ENCODE measurements around the gene GAGE10. TPM values are rescaled to one million over a fixed set of nuclear protein-coding genes. Genes with fewer than 3 reads are reported as not detected.
"Not testable (repeated sequence)": the region's sequence is repeated elsewhere in the genome, so short reads cannot be mapped to it uniquely, and the experiment has no call there.

Gene GAGE10
- total and polyA plus RNA-seq, 5 donors from 2014 or later = not detected

DNA sequence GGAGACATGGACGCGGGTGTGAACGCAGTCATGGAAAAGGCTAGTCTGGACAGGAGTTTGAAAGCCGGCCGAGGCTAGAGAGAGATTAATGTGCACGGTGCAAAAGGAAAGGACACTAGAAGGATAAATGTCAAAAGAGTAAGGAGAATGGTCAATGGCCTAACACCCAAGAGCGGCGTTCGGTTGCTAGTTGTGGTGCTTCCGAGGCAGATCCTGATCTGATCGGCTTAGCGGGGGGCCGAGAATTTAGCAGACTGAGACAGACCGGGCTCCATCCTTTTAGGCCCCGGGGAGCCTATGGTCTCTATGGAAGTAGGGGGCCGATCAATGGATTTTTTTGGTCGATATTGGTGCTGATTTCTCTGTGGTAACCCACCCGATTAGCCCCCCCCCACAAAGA is 6.9 kb downstream of the GAGE10 start:
- Mint-ChIP-seq H3K27me3 (no peaks in the 10 kb centered on the region), H3K4me1 (peaks cover 10 to 29% (median 16%) of the 10 kb centered on the region in 4 donors), H3K27ac (peak overlapping the region in 2 of 3 donors; percentile 97 to 100), H3K9me3 (no peaks in the 10 kb centered on the region), H3K36me3 (no peaks in the 10 kb centered on the region), H3K4me3 (peak overlapping the region in 1 of 4 donors; percentile 5)
- no peaks in the 10 kb centered on the region for H3K27me3 ChIP-seq (ENCODE audit: control insufficient read depth, insufficient read depth, low read length)
- peaks cover 9% of the 10 kb centered on the region for H3K4me1 ChIP-seq (ENCODE audit: control insufficient read depth, insufficient read depth, low read length, poor library complexity, severe bottlenecking)
- no peak overlapping the region for H3K4me3 ChIP-seq (ENCODE audit: low read depth, low read length)
- no peaks in the 10 kb centered on the region for H3K36me3 ChIP-seq (ENCODE audit: control insufficient read depth, insufficient read depth, low read length)
- H3K9me3 ChIP-seq (ENCODE audit: control insufficient read depth in 2 of 2, low read length in 2 of 2) = no peaks in the 10 kb centered on the region
- no peak overlapping the region for H3K27ac ChIP-seq (ENCODE audit: insufficient read depth, low read length, poor library complexity, severe bottlenecking)
- ATAC-seq (ENCODE audit: low read depth in 2 of 2) (no peak), DNase-seq (no peak)

DNA sequence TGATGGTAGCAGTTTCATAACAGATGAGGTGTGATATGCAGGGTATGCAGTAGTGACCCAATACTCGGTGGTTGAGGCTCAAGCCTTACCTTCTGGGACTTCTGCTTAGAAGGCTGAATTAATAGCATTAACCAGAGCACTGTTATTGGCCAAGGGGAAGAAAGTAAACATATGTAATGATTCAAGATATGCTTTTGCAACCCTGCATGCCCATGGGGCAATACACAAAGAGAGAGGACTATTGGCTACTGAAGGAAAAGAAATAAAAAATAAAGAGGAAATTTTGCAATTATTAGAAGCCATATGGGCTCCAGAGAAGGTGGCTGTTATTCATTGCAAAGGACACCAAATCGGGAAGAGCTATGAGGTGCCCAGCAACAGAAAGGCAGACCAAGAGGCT is 8.7 kb downstream of the GAGE10 start:
- Histone ChIP-seq H3K27ac (ENCODE audit: insufficient read depth, low read length, poor library complexity, severe bottlenecking) (no peak overlapping the region), H3K36me3 (ENCODE audit: control insufficient read depth, insufficient read depth, low read length) (no peaks in the 10 kb centered on the region), H3K4me1 (ENCODE audit: control insufficient read depth, insufficient read depth, low read length, poor library complexity, severe bottlenecking) (peaks cover 9% of the 10 kb centered on the region), H3K27me3 (ENCODE audit: control insufficient read depth, insufficient read depth, low read length) (no peaks in the 10 kb centered on the region), H3K4me3 (ENCODE audit: low read depth, low read length) (no peak overlapping the region), H3K9me3 (ENCODE audit: control insufficient read depth in 2 of 2, low read length in 2 of 2) (no peaks in the 10 kb centered on the region)
- ATAC-seq (ENCODE audit: low read depth in 2 of 2) = no peak
- Mint-ChIP-seq H3K4me1 (peaks cover 10 to 29% (median 18%) of the 10 kb centered on the region in 4 donors), H3K4me3 (no peak overlapping the region), H3K9me3 (peaks cover 0 to 1% (median 0%) of the 10 kb centered on the region in 7 donors), H3K27me3 (no peaks in the 10 kb centered on the region), H3K27ac (no peak overlapping the region), H3K36me3 (no peaks in the 10 kb centered on the region)
- no peak for DNase-seq

DNA sequence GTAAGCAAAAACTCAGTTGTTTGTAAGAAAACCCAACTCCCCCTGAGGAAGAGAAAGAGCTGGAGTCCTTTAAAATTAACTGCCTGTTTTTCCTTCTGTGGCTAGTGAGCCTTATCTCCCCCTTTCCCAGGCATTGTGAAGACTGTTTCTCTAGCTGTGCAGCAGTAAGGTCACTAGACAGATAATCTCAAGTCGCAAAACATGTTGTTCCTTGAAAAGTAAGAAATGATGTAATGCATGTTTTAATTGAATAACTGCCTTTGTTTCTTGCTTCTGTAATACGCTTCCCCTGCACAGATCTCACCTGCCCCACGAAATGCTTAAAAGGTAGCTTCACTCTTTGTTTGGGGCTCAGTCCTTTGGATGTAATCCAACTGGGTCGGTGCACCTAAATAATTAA is 12.6 kb downstream of the GAGE10 start:
- H3K36me3 Mint-ChIP-seq = no peaks in the 10 kb centered on the region
- no peak overlapping the region for H3K27ac ChIP-seq (ENCODE audit: insufficient read depth, low read length, poor library complexity, severe bottlenecking)

DNA sequence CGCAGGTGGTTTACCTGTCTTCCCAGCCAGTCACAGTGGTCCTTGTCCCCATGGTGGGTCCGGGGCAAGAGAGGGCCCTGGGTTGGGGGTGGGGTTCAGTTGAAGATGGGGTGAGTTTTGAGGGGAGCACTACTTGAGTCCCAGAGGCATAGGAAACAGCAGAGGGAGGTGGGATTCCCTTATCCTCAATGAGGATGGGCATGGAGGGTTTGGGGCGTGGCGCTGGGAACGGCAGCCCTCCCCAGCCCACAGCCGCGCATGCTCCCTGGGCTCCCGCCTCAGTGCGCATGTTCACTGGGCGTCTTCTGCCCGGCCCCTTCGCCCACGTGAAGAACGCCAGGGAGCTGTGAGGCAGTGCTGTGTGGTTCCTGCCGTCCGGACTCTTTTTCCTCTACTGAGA is 18.3 kb downstream of the GAGE10 start, which contains the start of gene GAGE12J:
TSS of gene GAGE12J (plus strand) at position 301 of the 400 bp plus-strand sequence. CDS start 1,157 bp downstream, outside the sequence.
- not testable (repeated sequence) for ATAC-seq (ENCODE audit: low read depth in 2 of 2); DNase-seq; H3K9me3 ChIP-seq (ENCODE audit: control insufficient read depth in 2 of 2, low read length in 2 of 2); H3K36me3 Mint-ChIP-seq; H3K27me3 Mint-ChIP-seq; H3K4me1 Mint-ChIP-seq; H3K4me1 ChIP-seq (ENCODE audit: control insufficient read depth, insufficient read depth, low read length, poor library complexity, severe bottlenecking); H3K9me3 Mint-ChIP-seq; H3K36me3 ChIP-seq (ENCODE audit: control insufficient read depth, insufficient read depth, low read length); H3K27me3 ChIP-seq (ENCODE audit: control insufficient read depth, insufficient read depth, low read length); H3K27ac Mint-ChIP-seq; H3K4me3 Mint-ChIP-seq; H3K4me3 ChIP-seq (ENCODE audit: low read depth, low read length); H3K27ac ChIP-seq (ENCODE audit: insufficient read depth, low read length, poor library complexity, severe bottlenecking)

More for the DNA sequence above, 12.6 kb downstream of the GAGE10 start:
- Mint-ChIP-seq H3K4me3 (no peak overlapping the region), H3K9me3 (peaks cover 0 to 1% (median 0%) of the 10 kb centered on the region in 7 donors), H3K27me3 (no peaks in the 10 kb centered on the region), H3K27ac (no peak overlapping the region), H3K4me1 (peaks cover 0 to 4% (median 0%) of the 10 kb centered on the region in 4 donors)
- no peaks in the 10 kb centered on the region for H3K4me1 ChIP-seq (ENCODE audit: control insufficient read depth, insufficient read depth, low read length, poor library complexity, severe bottlenecking)
- no peak for ATAC-seq (ENCODE audit: low read depth in 2 of 2)
- H3K9me3 ChIP-seq (ENCODE audit: control insufficient read depth in 2 of 2, low read length in 2 of 2) = no peaks in the 10 kb centered on the region
- no peaks in the 10 kb centered on the region for H3K27me3 ChIP-seq (ENCODE audit: control insufficient read depth, insufficient read depth, low read length)
- no peak overlapping the region for H3K4me3 ChIP-seq (ENCODE audit: low read depth, low read length)
- DNase-seq = no peak
- H3K36me3 ChIP-seq (ENCODE audit: control insufficient read depth, insufficient read depth, low read length) = no peaks in the 10 kb centered on the region

DNA sequence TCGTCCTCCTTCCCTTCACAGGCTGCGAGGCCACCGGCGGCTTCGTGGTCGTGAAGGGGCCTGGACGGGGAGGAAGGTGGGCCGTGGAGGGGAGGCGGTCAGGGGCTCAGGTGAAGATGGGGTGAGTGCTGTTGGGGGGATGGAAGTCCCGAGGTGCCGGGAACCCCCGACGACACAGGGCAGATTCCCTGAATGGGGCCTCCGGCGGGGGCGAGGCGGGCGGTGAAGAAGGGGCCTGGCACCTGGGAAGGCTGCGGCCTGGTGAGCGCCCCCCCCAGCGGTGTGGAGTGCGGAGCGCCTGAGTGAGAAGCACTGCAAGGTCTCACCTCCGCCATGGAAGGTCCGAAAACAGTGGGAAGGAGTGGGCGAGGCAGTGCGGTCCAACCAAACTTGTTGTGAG is 18.8 kb downstream of the GAGE10 start:
- H3K36me3 ChIP-seq (ENCODE audit: control insufficient read depth, insufficient read depth, low read length); H3K4me3 ChIP-seq (ENCODE audit: low read depth, low read length); H3K9me3 ChIP-seq (ENCODE audit: control insufficient read depth in 2 of 2, low read length in 2 of 2); H3K4me3 Mint-ChIP-seq; H3K27ac Mint-ChIP-seq; ATAC-seq (ENCODE audit: low read depth in 2 of 2); H3K36me3 Mint-ChIP-seq; H3K4me1 ChIP-seq (ENCODE audit: control insufficient read depth, insufficient read depth, low read length, poor library complexity, severe bottlenecking); H3K4me1 Mint-ChIP-seq; DNase-seq; H3K27ac ChIP-seq (ENCODE audit: insufficient read depth, low read length, poor library complexity, severe bottlenecking); H3K27me3 ChIP-seq (ENCODE audit: control insufficient read depth, insufficient read depth, low read length); H3K9me3 Mint-ChIP-seq; H3K27me3 Mint-ChIP-seq: not testable (repeated sequence)

DNA sequence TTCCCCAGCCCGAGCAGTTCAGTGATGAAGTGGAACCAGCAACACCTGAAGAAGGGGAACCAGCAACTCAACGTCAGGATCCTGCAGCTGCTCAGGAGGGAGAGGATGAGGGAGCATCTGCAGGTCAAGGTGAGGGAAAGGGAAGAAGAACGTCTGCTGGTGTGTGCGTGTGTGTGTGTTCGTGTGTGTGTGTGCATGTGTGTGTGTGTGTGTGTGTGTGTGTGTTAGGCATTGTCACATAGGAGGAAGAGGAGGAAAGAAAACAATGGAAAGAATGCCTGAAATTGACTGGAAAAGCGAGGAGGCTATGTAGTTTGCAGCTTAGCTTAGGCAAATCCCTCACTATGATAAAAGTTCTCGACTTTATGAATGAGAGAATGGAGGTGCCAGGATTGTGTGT is 20.3 kb downstream of the GAGE10 start:
- not testable (repeated sequence) for H3K4me1 Mint-ChIP-seq; H3K4me3 Mint-ChIP-seq; H3K27ac ChIP-seq (ENCODE audit: insufficient read depth, low read length, poor library complexity, severe bottlenecking); ATAC-seq (ENCODE audit: low read depth in 2 of 2); H3K27me3 Mint-ChIP-seq; H3K4me1 ChIP-seq (ENCODE audit: control insufficient read depth, insufficient read depth, low read length, poor library complexity, severe bottlenecking); DNase-seq; H3K27me3 ChIP-seq (ENCODE audit: control insufficient read depth, insufficient read depth, low read length); H3K36me3 ChIP-seq (ENCODE audit: control insufficient read depth, insufficient read depth, low read length); H3K36me3 Mint-ChIP-seq; H3K4me3 ChIP-seq (ENCODE audit: low read depth, low read length); H3K27ac Mint-ChIP-seq; H3K9me3 ChIP-seq (ENCODE audit: control insufficient read depth in 2 of 2, low read length in 2 of 2); H3K9me3 Mint-ChIP-seq

DNA sequence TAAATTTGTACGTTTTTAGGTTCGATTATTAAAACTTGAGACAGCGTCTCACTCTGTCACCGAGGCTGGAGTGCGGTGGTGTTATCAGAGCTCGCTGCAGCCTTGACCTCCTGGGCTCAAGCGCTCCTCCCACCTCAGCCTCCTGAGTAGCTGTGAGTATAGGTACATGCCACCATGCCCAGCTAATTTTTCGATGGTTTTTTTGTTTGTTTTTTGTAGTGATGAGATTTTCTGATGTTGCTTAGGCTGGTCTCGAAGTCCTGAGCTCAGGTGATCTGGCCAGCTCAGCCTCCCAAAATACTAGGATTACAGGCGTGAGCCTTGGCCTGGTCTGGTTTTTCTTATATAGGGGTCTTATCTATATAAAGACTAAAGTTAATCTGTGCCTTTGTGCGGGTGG is 27.0 kb downstream of the GAGE10 start:
- not testable (repeated sequence) for DNase-seq; H3K27ac Mint-ChIP-seq; H3K4me1 ChIP-seq (ENCODE audit: control insufficient read depth, insufficient read depth, low read length, poor library complexity, severe bottlenecking); H3K9me3 Mint-ChIP-seq; H3K4me1 Mint-ChIP-seq; H3K9me3 ChIP-seq (ENCODE audit: control insufficient read depth in 2 of 2, low read length in 2 of 2); H3K36me3 ChIP-seq (ENCODE audit: control insufficient read depth, insufficient read depth, low read length); H3K27me3 Mint-ChIP-seq; H3K4me3 Mint-ChIP-seq; H3K4me3 ChIP-seq (ENCODE audit: low read depth, low read length); ATAC-seq (ENCODE audit: low read depth in 2 of 2); H3K27ac ChIP-seq (ENCODE audit: insufficient read depth, low read length, poor library complexity, severe bottlenecking); H3K27me3 ChIP-seq (ENCODE audit: control insufficient read depth, insufficient read depth, low read length); H3K36me3 Mint-ChIP-seq

DNA sequence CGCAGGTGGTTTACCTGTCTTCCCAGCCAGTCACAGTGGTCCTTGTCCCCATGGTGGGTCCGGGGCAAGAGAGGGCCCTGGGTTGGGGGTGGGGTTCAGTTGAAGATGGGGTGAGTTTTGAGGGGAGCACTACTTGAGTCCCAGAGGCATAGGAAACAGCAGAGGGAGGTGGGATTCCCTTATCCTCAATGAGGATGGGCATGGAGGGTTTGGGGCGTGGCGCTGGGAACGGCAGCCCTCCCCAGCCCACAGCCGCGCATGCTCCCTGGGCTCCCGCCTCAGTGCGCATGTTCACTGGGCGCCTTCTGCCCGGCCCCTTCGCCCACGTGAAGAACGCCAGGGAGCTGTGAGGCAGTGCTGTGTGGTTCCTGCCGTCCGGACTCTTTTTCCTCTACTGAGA is 27.8 kb downstream of the GAGE10 start, which contains the start of gene GAGE13:
TSS of gene GAGE13 (plus strand) at position 301 of the 400 bp plus-strand sequence. CDS start 1,156 bp downstream, outside the sequence.
- not testable (repeated sequence) for H3K4me1 Mint-ChIP-seq; H3K4me1 ChIP-seq (ENCODE audit: control insufficient read depth, insufficient read depth, low read length, poor library complexity, severe bottlenecking); ATAC-seq (ENCODE audit: low read depth in 2 of 2); H3K4me3 Mint-ChIP-seq; H3K36me3 Mint-ChIP-seq; H3K27ac ChIP-seq (ENCODE audit: insufficient read depth, low read length, poor library complexity, severe bottlenecking); H3K27ac Mint-ChIP-seq; H3K9me3 Mint-ChIP-seq; H3K36me3 ChIP-seq (ENCODE audit: control insufficient read depth, insufficient read depth, low read length); DNase-seq; H3K9me3 ChIP-seq (ENCODE audit: control insufficient read depth in 2 of 2, low read length in 2 of 2); H3K4me3 ChIP-seq (ENCODE audit: low read depth, low read length); H3K27me3 ChIP-seq (ENCODE audit: control insufficient read depth, insufficient read depth, low read length); H3K27me3 Mint-ChIP-seq
